Natural killer cell (primary cell): ENCODE data around the gene CXCL9. TPM values are rescaled to one million over a fixed set of nuclear protein-coding genes. Genes with fewer than 3 reads are reported as not detected.

Source experiments
- ATAC-seq, 3 donors: fragments of 150-1000 bp in 2 of 3; fragments of 200-7000 bp in 1 of 3; cut with Tn5 transposase; 1 replicate in 1 of 3; 2 replicates in 2 of 3; pipeline ENCODE4 v1.10.0; 2021; ENCODE audit warnings: mild to moderate bottlenecking in 2 of 3, moderate library complexity in 2 of 3
- DNase-seq, 2 donors: peaks; one replicate each; pipeline versions ENCODE4 v3.0.0 to v3.0.0-alpha.2; 2013 to 2021; ENCODE audit warnings: mixed read lengths in 1 of 2
- H3K27ac ChIP-seq: one replicate; pipeline ENCODE4 v1.5.1; 2013; ENCODE audit warnings: mild to moderate bottlenecking, low read length
- H3K27me3 ChIP-seq: one replicate; pipeline ENCODE4 v1.6.1; 2013; ENCODE audit warnings: low read length; ENCODE audit not compliant: control insufficient read depth, insufficient read depth
- H3K36me3 ChIP-seq: one replicate; pipeline ENCODE4 v1.6.1; 2013; ENCODE audit warnings: low read length; ENCODE audit not compliant: control insufficient read depth, insufficient read depth
- H3K4me1 ChIP-seq: one replicate; pipeline ENCODE4 v1.6.1; 2013; ENCODE audit warnings: low read length; ENCODE audit not compliant: control insufficient read depth, insufficient read depth
- H3K4me3 ChIP-seq: one replicate; pipeline ENCODE4 v1.5.1; 2013; ENCODE audit warnings: low read length
- H3K9me3 ChIP-seq: one replicate; pipeline ENCODE4 v1.6.1; 2013; ENCODE audit warnings: low read length; ENCODE audit not compliant: control insufficient read depth, insufficient read depth
- H3K27ac Mint-ChIP-seq, 2 donors: one replicate each; pipeline ENCODE4 v1.8.0; 2022; ENCODE audit warnings: mild to moderate bottlenecking in 2 of 2, mixed read lengths in 2 of 2, moderate library complexity in 1 of 2
- H3K27me3 Mint-ChIP-seq, 2 donors: one replicate each; pipeline ENCODE4 v1.8.0; 2022; ENCODE audit warnings: low read depth in 2 of 2, mixed read lengths in 2 of 2
- H3K36me3 Mint-ChIP-seq: one replicate; pipeline ENCODE4 v1.8.0; 2022; ENCODE audit warnings: mixed read lengths
- H3K4me1 Mint-ChIP-seq, 2 donors: one replicate each; pipeline ENCODE4 v1.8.0; 2022; ENCODE audit warnings: mixed read lengths in 2 of 2
- H3K4me3 Mint-ChIP-seq: one replicate; pipeline ENCODE4 v1.8.0; 2022; ENCODE audit warnings: mild to moderate bottlenecking, moderate library complexity, mixed read lengths
- H3K9me3 Mint-ChIP-seq, 2 donors: one replicate each; pipeline ENCODE4 v1.8.0; 2022; ENCODE audit warnings: mixed read lengths in 2 of 2
- WGBS: methylation state at CpG from one replicate; pipeline ENCODE4 v1.1.7; 2013; ENCODE audit warnings: missing lambda C conversion rate; ENCODE audit not compliant: insufficient coverage; 5-methylcytosine and 5-hydroxymethylcytosine counted together
- intact Hi-C: fragments of 100-400 bp; cut with micrococcal nuclease; formaldehyde crosslinking; loops from one replicate; pipeline ENCODE4 v1.14.2; 2022
- total RNA-seq, 4 donors: library from RNA; stranded (reverse); fragments of 120-200 nt in 1 of 4; gene quantifications; one replicate each; pipeline versions ENCODE4 v1.2.3 to v1.2.4, GENCODE V29; 2013 to 2022
- TF ChIP-seq, protein P1 (sequence below): fragments of 200-600 bp; IDR thresholded peaks from one replicate; pipeline ENCODE4 v1.8.0; 2022; ENCODE audit warnings: antibody characterized with exemption

The CXCL9 gene
- total RNA-seq, 3 donors from 2014 or later (not counting 1 experiment from before 2014, with no cell fraction given), result not detected

DNA sequence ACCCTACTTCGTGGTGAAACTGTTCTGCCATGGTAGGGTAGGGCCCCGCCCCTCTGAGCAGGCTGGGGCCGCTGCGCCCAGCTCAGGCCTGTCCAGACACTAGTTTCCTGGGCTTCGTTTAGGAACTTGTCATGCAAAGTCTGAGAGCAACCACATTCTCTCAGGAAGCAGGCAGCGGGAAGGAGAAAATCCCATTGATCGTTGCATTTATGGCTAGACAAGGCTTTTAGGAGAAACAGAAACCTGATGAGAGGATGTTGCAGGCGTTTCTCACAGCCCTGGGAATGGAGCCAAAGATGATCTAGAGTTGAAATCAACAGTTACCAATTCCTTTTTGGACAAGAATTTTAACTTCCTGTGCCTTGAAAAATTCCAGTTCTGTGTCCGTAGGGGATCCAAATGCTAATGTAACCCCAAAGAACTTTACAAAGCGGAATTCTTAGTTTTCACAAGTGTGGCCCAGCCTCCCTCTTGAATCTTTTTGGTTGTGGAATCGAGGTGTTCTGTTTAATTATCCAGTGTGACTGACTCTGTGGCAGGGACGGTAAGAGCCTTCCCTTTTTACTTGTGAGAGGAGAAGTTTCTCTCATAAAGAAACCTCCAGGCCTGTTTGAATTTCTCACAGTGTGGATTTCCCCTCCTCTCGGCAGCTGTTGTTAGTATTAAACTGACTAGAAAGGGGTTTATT is 4.5 kb upstream of the CXCL9 start:
- ATAC-seq (no peak), DNase-seq (no peak)
- H3K27me3 ChIP-seq, result no peaks in the 10 kb centered on the region
- TF ChIP-seq, protein P1, sequence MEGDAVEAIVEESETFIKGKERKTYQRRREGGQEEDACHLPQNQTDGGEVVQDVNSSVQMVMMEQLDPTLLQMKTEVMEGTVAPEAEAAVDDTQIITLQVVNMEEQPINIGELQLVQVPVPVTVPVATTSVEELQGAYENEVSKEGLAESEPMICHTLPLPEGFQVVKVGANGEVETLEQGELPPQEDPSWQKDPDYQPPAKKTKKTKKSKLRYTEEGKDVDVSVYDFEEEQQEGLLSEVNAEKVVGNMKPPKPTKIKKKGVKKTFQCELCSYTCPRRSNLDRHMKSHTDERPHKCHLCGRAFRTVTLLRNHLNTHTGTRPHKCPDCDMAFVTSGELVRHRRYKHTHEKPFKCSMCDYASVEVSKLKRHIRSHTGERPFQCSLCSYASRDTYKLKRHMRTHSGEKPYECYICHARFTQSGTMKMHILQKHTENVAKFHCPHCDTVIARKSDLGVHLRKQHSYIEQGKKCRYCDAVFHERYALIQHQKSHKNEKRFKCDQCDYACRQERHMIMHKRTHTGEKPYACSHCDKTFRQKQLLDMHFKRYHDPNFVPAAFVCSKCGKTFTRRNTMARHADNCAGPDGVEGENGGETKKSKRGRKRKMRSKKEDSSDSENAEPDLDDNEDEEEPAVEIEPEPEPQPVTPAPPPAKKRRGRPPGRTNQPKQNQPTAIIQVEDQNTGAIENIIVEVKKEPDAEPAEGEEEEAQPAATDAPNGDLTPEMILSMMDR, result no peak
- 73% methylated on average over 10 of the region's 13 CpGs for WGBS
- no peak overlapping the region for H3K27ac Mint-ChIP-seq
- no peak overlapping the region for H3K27ac ChIP-seq
- H3K4me3 Mint-ChIP-seq, result no peak overlapping the region
- no peaks in the 10 kb centered on the region for H3K9me3 ChIP-seq
- no peaks in the 10 kb centered on the region for H3K36me3 ChIP-seq
- no peaks in the 10 kb centered on the region for H3K9me3 Mint-ChIP-seq
- peaks cover 9 to 26% of the 10 kb centered on the region in 2 donors for H3K27me3 Mint-ChIP-seq
- H3K4me3 ChIP-seq, result no peak overlapping the region
- H3K4me1 Mint-ChIP-seq, result no peaks in the 10 kb centered on the region
- intact Hi-C loops, result no loop called here
- H3K4me1 ChIP-seq, result no peaks in the 10 kb centered on the region
- no peaks in the 10 kb centered on the region for H3K36me3 Mint-ChIP-seq

DNA sequence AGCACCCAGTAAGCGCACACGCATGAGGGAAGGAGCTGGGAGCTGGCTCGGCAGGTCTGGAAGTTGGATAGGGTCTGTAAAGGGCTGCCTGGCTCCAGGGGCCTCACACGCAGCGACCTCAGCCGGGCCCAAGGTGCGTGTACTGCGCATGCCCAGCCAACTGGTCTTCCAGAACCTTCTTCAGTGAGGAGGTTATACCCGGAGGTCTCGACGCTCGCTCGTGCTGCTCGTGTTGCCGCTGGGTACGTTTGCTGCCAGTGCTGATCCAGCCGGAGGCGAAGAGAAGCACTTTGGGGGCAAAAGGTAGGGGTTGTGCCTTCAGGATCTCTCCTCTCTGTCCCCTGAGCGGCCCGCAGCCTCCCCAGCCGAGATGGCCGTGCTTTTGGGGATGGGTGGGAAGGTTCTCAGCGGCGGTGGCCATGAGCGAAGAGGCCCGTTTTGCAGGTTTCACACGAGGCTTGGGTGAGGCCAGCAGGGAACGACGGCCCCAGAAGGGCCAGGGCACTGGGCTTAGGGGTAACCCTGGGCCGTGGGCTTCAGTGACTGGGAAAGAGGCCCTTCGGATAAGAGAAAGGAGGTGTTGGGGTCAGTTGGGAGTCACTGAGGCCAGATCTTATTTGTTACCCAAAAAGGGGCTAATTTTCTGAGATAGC is 3.8 kb upstream of the CXCL9 start:
- Histone ChIP-seq H3K27me3 (no peaks in the 10 kb centered on the region), H3K9me3 (no peaks in the 10 kb centered on the region), H3K4me3 (no peak overlapping the region), H3K27ac (no peak overlapping the region), H3K4me1 (no peaks in the 10 kb centered on the region), H3K36me3 (no peaks in the 10 kb centered on the region)
- H3K27me3 Mint-ChIP-seq, result peaks cover 10 to 26% of the 10 kb centered on the region in 2 donors
- no peaks in the 10 kb centered on the region for H3K9me3 Mint-ChIP-seq
- intact Hi-C loops, result no loop called here
- H3K4me1 Mint-ChIP-seq, result no peaks in the 10 kb centered on the region
- peak in 1 of 3 donors; percentile 21 for ATAC-seq
- WGBS, result 97% methylated on average over 31 of the region's 31 CpGs
- TF ChIP-seq, protein P1, result no peak
- H3K27ac Mint-ChIP-seq, result no peak overlapping the region
- H3K36me3 Mint-ChIP-seq, result no peaks in the 10 kb centered on the region
- DNase-seq, result no peak
- H3K4me3 Mint-ChIP-seq, result no peak overlapping the region

DNA sequence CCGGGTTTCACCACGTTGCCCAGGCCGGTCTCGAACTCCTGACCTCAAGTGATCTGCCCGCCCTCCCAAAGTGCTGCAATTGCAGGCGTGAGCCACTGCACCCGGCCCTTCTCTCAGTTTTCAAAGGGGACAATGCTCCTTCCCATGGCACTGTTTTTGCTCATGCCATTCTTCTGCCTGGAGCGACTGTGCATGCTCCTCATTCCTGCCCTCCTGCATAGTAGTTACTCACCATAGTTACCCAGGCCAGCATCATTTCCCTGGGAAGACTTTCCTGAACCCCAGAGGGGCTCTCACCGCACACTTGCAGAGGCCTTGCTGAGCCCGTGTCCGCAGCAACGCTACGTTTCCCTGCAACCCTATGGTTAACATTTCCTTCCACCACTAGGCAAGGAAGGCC is 3.3 kb upstream of the CXCL9 start:
- intact Hi-C loops, result no loop called here
- WGBS, result 96% methylated on average over 13 of the region's 13 CpGs
- no peak overlapping the region for H3K4me3 Mint-ChIP-seq

More for the DNA sequence above, 3.3 kb upstream of the CXCL9 start:
- Mint-ChIP-seq H3K27ac (no peak overlapping the region), H3K4me1 (no peaks in the 10 kb centered on the region), H3K36me3 (no peaks in the 10 kb centered on the region), H3K27me3 (peaks cover 11 to 26% of the 10 kb centered on the region in 2 donors), H3K9me3 (no peaks in the 10 kb centered on the region)
- H3K4me3 ChIP-seq, result no peak overlapping the region
- H3K9me3 ChIP-seq, result no peaks in the 10 kb centered on the region
- no peaks in the 10 kb centered on the region for H3K36me3 ChIP-seq
- H3K27ac ChIP-seq, result no peak overlapping the region
- no peaks in the 10 kb centered on the region for H3K27me3 ChIP-seq
- peak in 1 of 3 donors; percentile 3 for ATAC-seq
- DNase-seq, result no peak
- TF ChIP-seq, protein P1, result no peak
- no peaks in the 10 kb centered on the region for H3K4me1 ChIP-seq
